T follicular helper cell (primary cell): ENCODE measurements around the gene OXGR1.
"Not testable (repeated sequence)": the region's sequence is repeated elsewhere in the genome, so short reads cannot be mapped to it uniquely, and the experiment has no call there.

Experiments used
- DNase-seq: peaks from one replicate; pipeline ENCODE4 v3.0.0-alpha.2; 2020; ENCODE audit warnings: low read depth
- total RNA-seq, 2 experiments: gene quantifications; one replicate each; lab custom pipeline; 2026; lab: John Stamatoyannopoulos, UW

Gene OXGR1
- 0 reads per million in 2 experiments for total RNA-seq

DNA sequence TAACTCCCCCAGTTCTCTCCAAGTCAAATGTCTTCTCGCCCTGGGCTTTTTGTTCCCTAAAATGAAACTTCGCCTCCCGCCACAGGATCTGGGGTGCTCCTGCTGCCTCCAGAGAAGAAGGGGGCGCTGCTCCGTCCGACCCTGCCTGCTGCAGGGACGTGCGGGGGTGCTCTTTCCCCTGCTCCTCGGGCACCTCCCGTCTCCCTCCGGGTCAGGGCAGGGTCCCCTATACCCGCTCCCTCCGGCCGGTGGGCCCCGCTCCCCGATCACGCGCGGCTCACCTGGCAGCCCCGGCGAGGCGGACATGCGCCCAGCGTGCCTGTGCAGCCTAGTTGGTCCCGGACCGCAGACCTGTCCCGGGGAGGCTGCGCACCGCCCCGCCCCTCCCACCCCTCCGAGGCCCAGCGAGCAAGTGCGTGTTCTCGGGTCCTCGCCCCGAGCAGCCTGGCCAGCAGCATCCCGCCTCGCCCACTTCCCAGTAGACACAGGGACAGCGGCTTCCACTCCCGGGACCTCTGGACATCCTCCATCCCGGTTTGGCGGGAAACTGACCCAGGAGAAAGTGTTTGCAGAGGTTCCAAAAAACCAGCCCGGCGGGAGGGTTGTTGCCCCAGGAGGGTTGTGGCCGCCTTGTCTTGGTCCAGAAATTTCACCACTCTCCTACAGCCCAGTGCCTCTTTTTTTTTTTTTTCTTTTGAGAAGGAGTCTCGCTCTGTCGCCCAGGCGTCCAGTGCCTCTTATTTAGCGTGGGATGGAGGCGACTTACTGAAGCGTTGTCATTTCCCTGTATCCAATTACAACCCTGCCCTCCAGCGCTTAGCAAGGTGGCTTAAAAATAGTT is at the start of gene OXGR1:
OXGR1 (minus strand) TSS at position 460 of the 841 bp plus-strand sequence. CDS start 6,717 bp downstream, outside the sequence.
- DNase-seq: no peak

GRCh38 chr13:97043302-97043701 is 49.0 kb upstream of the OXGR1 start:
- DNase-seq: no peak

GRCh38 chr13:97030705-97031452 is 36.6 kb upstream of the OXGR1 start:
- DNase-seq: no peak

DNA sequence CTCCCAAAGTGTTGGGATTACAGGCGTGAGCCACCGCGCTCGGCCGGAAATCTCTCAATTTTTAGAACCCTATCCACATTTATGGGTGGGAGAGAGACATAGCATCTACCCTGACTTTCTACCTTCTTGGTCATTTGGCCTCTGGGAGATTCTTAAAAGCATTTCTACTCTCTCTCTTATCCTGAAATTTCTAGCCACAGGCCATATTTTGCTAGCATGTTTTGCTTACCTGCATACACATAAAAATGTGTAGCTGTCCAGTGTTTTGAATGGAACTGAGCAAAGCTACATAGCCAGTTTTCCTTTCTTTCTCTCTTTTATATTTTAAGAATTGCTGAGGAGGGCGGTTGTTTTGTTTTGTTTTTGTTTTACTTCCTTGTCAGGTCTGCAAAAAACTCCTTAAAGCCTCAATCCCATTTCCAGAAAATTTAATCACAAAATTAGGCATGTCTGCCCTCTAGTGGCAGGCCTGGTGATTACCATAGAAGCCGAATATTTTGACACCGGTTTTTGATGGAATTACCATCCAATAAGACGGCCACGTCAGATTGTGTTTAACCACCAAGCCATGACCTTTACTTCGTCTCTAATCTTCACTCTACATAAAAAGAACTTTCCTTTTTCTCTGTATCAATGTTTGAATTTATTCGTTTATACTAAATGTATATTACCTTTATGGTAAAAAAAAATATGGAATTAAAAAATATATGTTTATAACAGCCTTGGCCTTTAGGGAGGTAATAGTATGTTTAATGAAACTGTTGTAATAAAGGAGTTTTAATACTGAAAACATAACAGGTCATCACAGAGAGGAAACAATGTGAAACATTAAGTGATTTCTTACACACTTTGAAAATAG is 34.4 kb upstream of the OXGR1 start:
- no peak for DNase-seq

- DNase-seq: no peak
Observed at GRCh38 chr13:97027162-97027554, 32.9 kb upstream of the OXGR1 start.

DNA sequence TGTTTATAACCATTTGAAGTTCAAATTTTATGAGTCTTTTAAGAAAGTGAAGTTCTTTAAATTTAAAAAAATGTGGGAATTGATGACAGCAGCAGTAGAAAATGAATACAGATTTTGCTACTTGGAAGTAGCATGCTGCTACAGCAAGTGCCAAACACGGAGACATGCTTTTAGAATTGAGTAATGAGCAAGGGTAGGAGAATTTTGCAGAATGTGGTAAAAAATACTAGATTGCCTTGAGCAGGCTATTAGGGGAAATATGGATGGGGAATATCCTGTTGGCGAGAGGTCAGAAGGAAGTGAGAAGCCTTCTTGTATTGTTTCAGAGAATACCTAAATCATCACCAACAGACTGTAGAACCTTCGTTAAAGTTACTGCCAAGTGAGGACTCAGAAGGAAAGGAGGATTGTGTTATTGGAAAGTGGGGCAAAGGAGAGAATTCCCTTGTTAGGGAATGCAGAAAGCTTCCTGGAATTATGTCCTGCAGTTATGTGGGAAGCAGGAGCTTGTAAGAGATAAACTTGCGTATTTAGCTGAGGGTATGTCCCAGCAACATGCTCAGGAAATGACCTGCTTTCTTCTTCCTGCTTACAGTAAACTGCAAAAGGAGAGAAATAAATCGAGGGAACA is 32.4 kb upstream of the OXGR1 start:
- DNase-seq: no peak

GRCh38 chr13:97023812-97024211 is 29.5 kb upstream of the OXGR1 start:
- not testable (repeated sequence) for DNase-seq

DNA sequence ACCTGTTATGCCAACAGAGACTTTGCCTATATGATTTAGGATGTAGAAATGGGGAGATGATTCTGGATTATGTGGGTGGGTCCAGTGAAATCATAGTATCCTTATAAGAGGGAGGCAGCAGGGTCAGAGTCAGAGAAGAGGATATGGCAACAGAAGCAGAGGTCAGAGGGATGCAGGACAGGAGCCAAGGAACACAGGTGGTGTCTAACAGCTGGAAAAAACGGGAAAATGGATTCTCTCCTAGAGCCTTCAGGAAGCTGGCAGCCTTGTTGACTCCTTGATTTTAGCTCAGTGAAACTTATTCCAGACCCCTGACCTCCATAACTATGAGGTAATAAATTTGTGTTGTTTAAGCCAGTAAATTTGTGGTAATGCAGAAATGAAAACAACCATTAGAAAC is 28.8 kb upstream of the OXGR1 start:
- DNase-seq: no peak

DNA sequence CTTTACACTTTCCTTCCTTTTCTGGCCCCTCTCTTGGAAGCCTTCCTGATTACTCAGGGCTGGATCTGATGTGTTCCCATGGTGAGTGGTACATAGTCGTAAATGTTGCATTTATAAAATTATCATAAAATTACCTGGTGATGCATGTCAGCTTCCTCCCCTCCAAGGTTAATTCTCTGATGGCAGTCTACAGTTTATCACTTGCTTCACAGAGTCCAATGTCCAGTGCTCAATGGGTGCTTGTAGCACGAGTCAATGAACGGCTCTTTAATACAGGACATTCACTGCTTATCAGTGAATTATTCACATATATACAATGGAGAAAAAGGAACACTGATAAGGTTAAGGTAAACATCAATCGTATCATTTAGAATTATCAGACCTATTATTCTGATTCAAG is 27.0 kb upstream of the OXGR1 start:
- DNase-seq: no peak

DNA sequence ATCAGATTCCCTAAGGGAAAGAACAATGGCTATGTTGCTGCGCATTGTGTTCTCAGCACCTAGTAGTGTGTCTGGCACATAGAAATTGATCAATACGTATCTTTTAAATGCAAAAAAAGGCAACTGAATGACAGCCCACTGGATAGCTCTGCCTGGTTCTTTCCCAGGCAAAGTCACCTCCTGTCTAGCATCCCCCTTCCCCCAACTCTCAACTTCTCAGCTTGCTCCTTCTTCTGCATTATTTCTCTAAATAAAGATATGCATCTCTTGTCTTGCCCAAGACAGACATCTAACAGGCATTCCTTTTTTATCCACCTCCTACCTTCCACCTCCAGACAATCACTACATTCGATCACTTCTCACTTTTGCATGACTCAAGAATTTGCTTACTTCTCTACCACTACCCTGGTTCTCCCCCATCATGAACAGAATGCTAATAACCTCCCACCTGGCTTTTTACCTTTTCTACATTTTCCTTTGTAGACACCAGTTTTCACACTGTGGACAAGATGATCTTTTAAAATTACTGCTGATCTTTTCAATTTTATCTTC is 26.5 kb upstream of the OXGR1 start:
- DNase-seq: no peak

DNA sequence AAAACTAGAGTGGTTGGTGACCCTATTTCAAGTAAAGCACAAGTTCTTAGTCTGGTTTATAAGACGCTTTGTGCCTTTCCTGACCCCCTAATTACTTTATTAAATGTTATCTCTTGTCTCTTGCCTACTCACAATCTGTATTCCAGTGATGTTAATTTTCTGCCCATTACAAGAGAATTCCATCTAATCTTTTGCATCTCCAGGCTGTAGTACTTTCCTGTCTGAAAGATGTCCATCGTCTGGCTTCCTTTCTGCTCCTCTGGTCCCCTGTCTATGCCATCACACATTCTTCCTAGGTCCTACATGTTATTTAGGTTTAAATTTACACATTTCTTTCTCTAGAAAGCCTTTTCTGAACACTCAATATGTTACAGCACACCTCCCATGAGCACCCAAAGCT is 25.9 kb upstream of the OXGR1 start:
- DNase-seq: no peak

DNA sequence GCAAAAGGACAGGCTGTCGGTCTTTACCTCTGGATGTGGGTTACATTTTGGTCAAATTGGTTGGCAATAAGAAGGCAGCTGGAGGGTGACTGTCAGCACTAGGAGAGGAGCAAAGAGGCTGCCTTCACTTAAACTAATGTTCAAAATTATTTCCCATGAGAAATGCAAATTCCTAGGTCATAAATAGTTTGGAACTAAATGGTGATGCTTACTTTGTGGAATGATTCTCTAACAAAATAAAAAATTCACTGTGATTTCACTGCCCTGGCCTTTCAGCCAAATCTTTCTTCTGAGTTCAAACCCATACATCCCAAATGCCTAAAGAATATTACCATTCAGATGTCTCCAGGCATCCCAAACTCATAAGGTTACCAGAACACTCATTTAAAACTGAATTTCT is 25.0 kb upstream of the OXGR1 start:
- no peak for DNase-seq

DNA sequence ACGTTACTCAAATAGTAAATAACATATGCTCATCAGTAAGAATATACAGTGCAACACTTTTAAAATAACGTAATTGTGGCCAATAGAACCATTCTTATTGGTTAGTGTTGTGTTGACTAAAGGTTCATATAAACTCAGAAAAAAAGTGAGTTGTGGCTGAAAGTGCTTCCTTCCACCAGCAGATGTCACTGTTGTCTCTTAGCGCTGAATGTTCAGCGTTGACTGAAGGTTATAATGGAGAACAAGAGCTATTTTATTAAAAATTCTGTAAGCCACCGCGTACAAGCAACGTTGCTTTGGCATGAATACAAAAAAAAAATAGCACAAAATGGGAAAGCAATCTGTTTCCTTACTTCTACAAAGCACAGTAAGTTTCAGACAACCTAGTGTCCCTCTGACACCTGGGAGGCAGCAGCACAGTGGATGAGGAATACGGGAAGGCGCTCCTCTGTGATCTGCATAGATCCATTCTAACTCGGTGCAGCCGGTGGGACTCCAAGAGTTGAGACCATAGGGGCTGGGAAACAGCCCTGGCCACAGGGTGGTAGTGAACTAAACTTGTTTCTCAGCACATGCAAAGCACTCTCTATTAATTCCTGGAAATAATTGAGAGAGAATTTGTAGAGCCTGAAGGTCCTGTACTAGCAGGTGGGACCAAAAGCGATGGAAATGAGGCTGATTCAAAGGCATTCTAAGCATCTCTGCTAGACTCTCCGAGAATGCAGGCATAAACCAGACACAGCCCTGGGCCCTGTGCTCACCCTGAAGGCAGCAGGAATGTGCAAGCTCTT is 23.9 kb upstream of the OXGR1 start:
- peak; percentile 7 for DNase-seq

GRCh38 chr13:97017322-97017721 is 23.0 kb upstream of the OXGR1 start:
- no peak for DNase-seq

DNA sequence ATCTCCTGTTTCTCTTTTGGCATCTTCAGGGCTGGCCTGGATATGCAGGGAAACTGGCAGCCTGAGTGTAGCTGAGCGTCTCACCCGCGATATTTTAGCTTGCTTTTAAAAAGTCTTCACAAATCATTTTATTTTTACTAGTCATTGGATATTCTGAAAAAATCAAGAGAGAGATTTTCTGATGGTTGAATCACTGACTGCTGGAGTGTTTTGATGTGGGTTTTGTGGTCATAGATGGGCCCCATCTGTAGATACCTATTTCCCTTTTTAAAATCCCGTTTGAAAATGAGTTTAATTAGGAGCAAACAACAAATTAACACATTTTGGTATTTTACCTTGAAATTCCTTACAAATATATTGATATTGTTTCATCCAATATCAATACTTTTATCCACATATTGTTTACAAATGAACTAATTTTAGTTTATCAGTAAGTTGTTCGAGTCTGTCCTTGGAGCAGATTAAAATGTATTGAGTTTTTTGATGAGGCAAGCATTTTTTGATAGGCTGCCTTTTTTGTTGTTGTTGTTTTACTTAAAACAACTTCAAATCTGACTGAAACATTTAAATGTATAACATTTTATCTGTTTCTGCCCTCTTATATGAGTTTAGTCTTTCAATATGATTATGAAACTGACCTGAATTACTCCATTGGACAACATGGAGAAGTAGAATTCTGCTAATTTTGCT is 21.5 kb upstream of the OXGR1 start:
- DNase-seq: no peak

- DNase-seq: no peak
Observed at GRCh38 chr13:97012251-97013048, 18.2 kb upstream of the OXGR1 start.

DNA sequence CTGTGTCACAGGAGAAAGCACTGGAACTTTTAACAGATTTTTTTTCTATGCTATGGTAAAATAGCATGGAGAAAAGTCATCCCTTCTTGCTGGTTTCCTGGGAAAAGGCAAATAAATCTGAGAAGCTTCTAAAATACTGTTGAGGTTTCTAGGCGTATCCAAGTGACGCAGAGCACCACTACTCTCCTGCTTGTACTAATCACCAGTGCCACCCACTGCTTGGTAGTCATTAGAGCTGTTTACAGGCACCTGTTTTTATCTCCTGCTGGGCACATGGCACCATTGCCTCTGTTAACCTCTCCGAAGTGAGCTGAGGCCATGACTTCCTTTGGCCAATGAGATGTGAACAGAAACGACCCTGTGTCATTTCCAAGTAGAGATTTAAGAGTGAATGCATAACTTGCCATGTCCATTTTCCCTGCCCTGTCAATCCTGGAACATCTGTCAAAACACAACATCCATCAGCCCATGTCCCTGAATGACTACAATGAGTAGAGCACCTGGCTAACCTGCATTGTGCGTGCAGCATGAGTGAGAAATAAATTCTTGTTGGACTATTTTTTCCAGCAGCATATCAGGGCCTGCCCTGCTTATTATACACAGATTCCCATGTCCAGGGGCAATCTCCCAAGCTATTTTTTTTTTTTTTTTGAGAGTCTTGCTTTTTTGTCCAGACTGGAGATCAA is 17.3 kb upstream of the OXGR1 start:
- no peak for DNase-seq

GRCh38 chr13:97008643-97009042 is 14.4 kb upstream of the OXGR1 start:
- DNase-seq: no peak
